Measurements from ENCODE around the gene EDA.

GRCh38 chrX:70034646-70035045 is 418.7 kb downstream of the EDA start:
- TF ChIP-seq POLR2A (IDR thresholded peaks at IDR 0.05) = no peak
- TF ChIP-seq CTCF (IDR thresholded peaks at IDR 0.05 in 4 of 5, conservative IDR thresholded peaks at IDR 0.05 in 1 of 5) = no peak

Measured in gastrocnemius medialis (tissue), 4 donors.